HepG2 (cell line): ENCODE results near the gene ZNF860. TPM values are rescaled to one million over a fixed set of nuclear protein-coding genes. Genes with fewer than 3 reads are reported as not detected.

Source experiments
- CEBPZ ChIP-seq: IDR thresholded peaks from 2 replicates; pipeline ENCODE4 v1.6.1; 2012; ENCODE audit warnings: low read length, improper control_type of control experiment
- HDAC1 ChIP-seq: sonication (generic); formaldehyde crosslinking; IDR thresholded peaks from 2 replicates; pipeline ENCODE4 v1.5.1; 2020; ENCODE audit warnings: mild to moderate bottlenecking, missing genetic modification reagents
- UBTF ChIP-seq: sonication (generic); formaldehyde crosslinking; IDR thresholded peaks from 2 replicates; pipeline ENCODE4 v1.4.0; 2020; ENCODE audit warnings: mild to moderate bottlenecking, missing genetic modification reagents
- ZBTB34 ChIP-seq: sonication (generic); formaldehyde crosslinking; IDR thresholded peaks from 2 replicates; pipeline ENCODE4 v1.8.0; 2022; ENCODE audit warnings: mild to moderate bottlenecking, missing genetic modification reagents
- ZC3H4 ChIP-seq: sonication (generic); formaldehyde crosslinking; IDR thresholded peaks from 2 replicates; pipeline ENCODE4 v1.4.0; 2020; ENCODE audit warnings: missing genetic modification reagents, borderline replicate concordance
- ZNF552 ChIP-seq: sonication (generic); formaldehyde crosslinking; IDR thresholded peaks from 2 replicates; pipeline ENCODE4 v1.9.0; 2022; ENCODE audit warnings: missing genetic modification reagents, mild to moderate bottlenecking, borderline replicate concordance
- ZNF557 ChIP-seq: sonication (generic); formaldehyde crosslinking; IDR thresholded peaks from 2 replicates; pipeline ENCODE4 v1.4.0; 2020; ENCODE audit warnings: missing genetic modification reagents
- ZSCAN31 ChIP-seq: sonication (generic); formaldehyde crosslinking; IDR thresholded peaks from 2 replicates; pipeline ENCODE4 v1.5.0; 2020; ENCODE audit warnings: low read depth, mild to moderate bottlenecking, missing genetic modification reagents
- polyA plus RNA-seq, 8 experiments: library from polyadenylated mRNA; depleted of rRNA in 3 of 8; stranded (reverse) in 7 of 8; unstranded in 1 of 8; fragments of >200 nt; fragmentation: Illumina TruSeq in 4 of 8; extraction: Trizol in 4 of 8; gene quantifications; 2 replicates each; pipeline versions ENCODE4 v1.2.1 to v1.2.3, GENCODE V29; 2011 to 2016; ENCODE audit warnings: low read depth in 4 of 8, missing spikeins in 1 of 8, mixed read lengths in 1 of 8; ENCODE audit not compliant: insufficient read depth in 1 of 8
- total RNA-seq, 5 experiments: library from RNA; depleted of rRNA; stranded (reverse); fragments of >200 nt; fragmentation: Illumina TruSeq; extraction: Trizol; gene quantifications; 2 replicates each; pipeline ENCODE4 v1.2.3, GENCODE V29; 2016; ENCODE audit warnings: low read depth in 1 of 5
- TF ChIP-seq, protein P1 (sequence below): IDR thresholded peaks from 2 replicates; pipeline ENCODE4 v1.6.1; 2018; ENCODE audit warnings: missing genetic modification reagents, mild to moderate bottlenecking, missing compliant biosample characterization

The ZNF860 gene
- total and polyA plus RNA-seq, 2 of the 13 experiments (the other 11 are each of a cell fraction or from before 2014, with no cell fraction given), result 0.55 to 0.73 TPM

- TF ChIP-seq ZC3H4 (CRISPR knock-in tag) (no peak), UBTF (CRISPR knock-in tag) (no peak), ZNF552 (no peak), HDAC1 (CRISPR knock-in tag) (no peak), ZSCAN31 (CRISPR knock-in tag) (no peak), CEBPZ (no peak), ZNF557 (no peak), ZBTB34 (CRISPR knock-in tag) (no peak)
- TF ChIP-seq, protein P1, sequence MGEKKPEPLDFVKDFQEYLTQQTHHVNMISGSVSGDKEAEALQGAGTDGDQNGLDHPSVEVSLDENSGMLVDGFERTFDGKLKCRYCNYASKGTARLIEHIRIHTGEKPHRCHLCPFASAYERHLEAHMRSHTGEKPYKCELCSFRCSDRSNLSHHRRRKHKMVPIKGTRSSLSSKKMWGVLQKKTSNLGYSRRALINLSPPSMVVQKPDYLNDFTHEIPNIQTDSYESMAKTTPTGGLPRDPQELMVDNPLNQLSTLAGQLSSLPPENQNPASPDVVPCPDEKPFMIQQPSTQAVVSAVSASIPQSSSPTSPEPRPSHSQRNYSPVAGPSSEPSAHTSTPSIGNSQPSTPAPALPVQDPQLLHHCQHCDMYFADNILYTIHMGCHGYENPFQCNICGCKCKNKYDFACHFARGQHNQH, result no peak
Observed at GRCh38 chr3:31947162-31947561, 34.4 kb upstream of the ZNF860 start (continued).
